H9 (cell line): ENCODE results near the gene SPRN. TPM values are rescaled to one million over a fixed set of nuclear protein-coding genes. Genes with fewer than 3 reads are reported as not detected.
A peak's percentile ranks its signal among the peaks of the same experiment; 100 is the strongest.

Experiments
- DNase-seq: peaks from one replicate; pipeline ENCODE4 v3.0.0-alpha.2; 2017
- H2AFZ ChIP-seq: one replicate; pipeline ENCODE4 v1.6.1; 2013; ENCODE audit warnings: mild to moderate bottlenecking, low read length, control low read depth, moderate library complexity
- H2AK5ac ChIP-seq: 2 replicates; pipeline ENCODE4 v1.6.1; 2013; ENCODE audit warnings: low read length, control low read depth, mixed read lengths; ENCODE audit not compliant: insufficient read length
- H2BK120ac ChIP-seq: one replicate; pipeline ENCODE4 v1.6.1; 2013; ENCODE audit warnings: low read depth, mild to moderate bottlenecking, low read length, control low read depth, inconsistent platforms; ENCODE audit not compliant: poor library complexity, severe bottlenecking
- H2BK12ac ChIP-seq: 2 replicates; pipeline ENCODE4 v1.6.1; 2013; ENCODE audit warnings: low read length, control low read depth, mixed read lengths, low read depth; ENCODE audit not compliant: insufficient read length
- H2BK15ac ChIP-seq: 2 replicates; pipeline ENCODE4 v1.6.1; 2013; ENCODE audit warnings: low read depth, low read length, control low read depth
- H2BK20ac ChIP-seq: one replicate; pipeline ENCODE4 v1.6.1; 2013; ENCODE audit warnings: low read depth, mild to moderate bottlenecking, low read length, control low read depth, inconsistent platforms; ENCODE audit not compliant: poor library complexity, severe bottlenecking
- H2BK5ac ChIP-seq: 2 replicates; pipeline ENCODE4 v1.6.1; 2013; ENCODE audit warnings: low read length, control low read depth, mixed read lengths; ENCODE audit not compliant: insufficient read length
- H3K14ac ChIP-seq: 2 replicates; pipeline ENCODE4 v1.6.1; 2013; ENCODE audit warnings: low read length, control low read depth; ENCODE audit not compliant: insufficient read depth
- H3K18ac ChIP-seq: 2 replicates; pipeline ENCODE4 v1.6.1; 2013; ENCODE audit warnings: low read depth, mild to moderate bottlenecking, mixed read lengths, low read length, control low read depth; ENCODE audit not compliant: insufficient read length
- H3K23ac ChIP-seq: 2 replicates; pipeline ENCODE4 v1.6.1; 2013; ENCODE audit warnings: low read length, control low read depth, mixed read lengths, low read depth; ENCODE audit not compliant: insufficient read length
- H3K23me2 ChIP-seq: 2 replicates; pipeline ENCODE4 v1.6.1; 2013; ENCODE audit warnings: low read depth, mild to moderate bottlenecking, mixed read lengths, low read length, control low read depth; ENCODE audit not compliant: insufficient read length, poor library complexity, severe bottlenecking
- H3K27ac ChIP-seq: 2 replicates; pipeline ENCODE4 v1.5.1; 2013; ENCODE audit warnings: low read length, control low read depth, mixed read lengths, low read depth; ENCODE audit not compliant: insufficient read length
- H3K27me3 ChIP-seq: 2 replicates; pipeline ENCODE4 v1.6.1; 2013; ENCODE audit warnings: low read length, control low read depth, inconsistent platforms; ENCODE audit not compliant: insufficient read depth
- H3K4ac ChIP-seq: 2 replicates; pipeline ENCODE4 v1.6.1; 2013; ENCODE audit warnings: low read depth, mild to moderate bottlenecking, control low read depth, inconsistent platforms, low read length, moderate library complexity
- H3K4me1 ChIP-seq: 2 replicates; pipeline ENCODE4 v1.6.1; 2013; ENCODE audit warnings: low read length, control low read depth, inconsistent platforms; ENCODE audit not compliant: insufficient read depth
- H3K4me2 ChIP-seq: 2 replicates; pipeline ENCODE4 v1.6.1; 2013; ENCODE audit warnings: low read length, control low read depth, mixed read lengths; ENCODE audit not compliant: insufficient read length, insufficient read depth
- H3K56ac ChIP-seq: 2 replicates; pipeline ENCODE4 v1.6.1; 2013; ENCODE audit warnings: low read depth, mild to moderate bottlenecking, mixed read lengths, low read length, control low read depth; ENCODE audit not compliant: insufficient read length
- H3K79me1 ChIP-seq: 2 replicates; pipeline ENCODE4 v1.6.1; 2013; ENCODE audit warnings: low read depth, mild to moderate bottlenecking, moderate library complexity, low read length, control low read depth, inconsistent platforms; ENCODE audit not compliant: insufficient read depth, poor library complexity, severe bottlenecking
- H3K79me2 ChIP-seq: 2 replicates; pipeline ENCODE4 v1.6.1; 2013; ENCODE audit warnings: low read length, control low read depth, inconsistent platforms; ENCODE audit not compliant: insufficient read depth
- H3K9ac ChIP-seq: 2 replicates; pipeline ENCODE4 v1.6.1; 2013; ENCODE audit warnings: low read length, control low read depth, mixed read lengths; ENCODE audit not compliant: insufficient read length; ENCODE audit errors: extremely low read depth
- H3K9me3 ChIP-seq: one replicate; pipeline ENCODE4 v1.6.1; 2013; ENCODE audit warnings: low read depth, low read length, inconsistent platforms; ENCODE audit not compliant: control insufficient read depth
- H3T11ph ChIP-seq: one replicate; pipeline ENCODE4 v1.6.1; 2013; ENCODE audit warnings: mild to moderate bottlenecking, low read length, control low read depth, inconsistent platforms
- H4K20me1 ChIP-seq: one replicate; pipeline ENCODE4 v1.6.1; 2013; ENCODE audit not compliant: control insufficient read depth, insufficient read length, insufficient read depth
- H4K5ac ChIP-seq: 2 replicates; pipeline ENCODE4 v1.6.1; 2013; ENCODE audit warnings: low read depth, mild to moderate bottlenecking, mixed read lengths, low read length, control low read depth; ENCODE audit not compliant: insufficient read length
- H4K8ac ChIP-seq: replicated peaks from 2 replicates; pipeline ENCODE4 v1.6.1; 2013; ENCODE audit warnings: low read length, control low read depth, mixed read lengths, low read depth; ENCODE audit not compliant: insufficient read length
- H4K91ac ChIP-seq: 2 replicates; pipeline ENCODE4 v1.6.1; 2013; ENCODE audit warnings: low read depth, mild to moderate bottlenecking, moderate library complexity, mixed read lengths, low read length, control low read depth; ENCODE audit not compliant: insufficient read length
- H3K27ac Mint-ChIP-seq, 3 experiments: 2 replicates in 2 of 3; 3 replicates in 1 of 3; pipeline ENCODE4 v1.8.0; 2020 to 2021; ENCODE audit warnings: mixed read lengths in 3 of 3, mild to moderate bottlenecking in 1 of 3, moderate library complexity in 1 of 3
- H3K27me3 Mint-ChIP-seq: 2 replicates; pipeline ENCODE4 v1.8.0; 2021; ENCODE audit warnings: low read depth, mild to moderate bottlenecking, moderate library complexity, mixed read lengths
- H3K36me3 Mint-ChIP-seq, 3 experiments: 2 replicates in 2 of 3; 3 replicates in 1 of 3; pipeline ENCODE4 v1.8.0; 2020 to 2021; ENCODE audit warnings: low read depth in 3 of 3, mixed read lengths in 3 of 3; ENCODE audit not compliant: insufficient read depth in 1 of 3
- H3K4me1 Mint-ChIP-seq, 2 experiments: 2 replicates each; pipeline ENCODE4 v1.8.0; 2020; ENCODE audit warnings: mixed read lengths in 2 of 2
- H3K4me3 Mint-ChIP-seq, 2 experiments: 2 replicates in 1 of 2; 3 replicates in 1 of 2; pipeline ENCODE4 v1.8.0; 2020 to 2021; ENCODE audit warnings: mild to moderate bottlenecking in 2 of 2, mixed read lengths in 2 of 2, moderate library complexity in 1 of 2
- H3K9me3 Mint-ChIP-seq, 2 experiments: 2 replicates in 1 of 2; 3 replicates in 1 of 2; pipeline ENCODE4 v1.8.0; 2020; ENCODE audit warnings: mild to moderate bottlenecking in 2 of 2, mixed read lengths in 2 of 2, moderate library complexity in 1 of 2
- WGBS: extraction: QIAGEN DNeasy Blood & Tissue Kit; methylation state at CpG from one replicate; pipeline ENCODE4 v1.1.7; 2013; ENCODE audit warnings: missing lambda C conversion rate, low lambda C conversion rate, mixed read lengths; ENCODE audit not compliant: insufficient read length; ENCODE audit errors: extremely low coverage; 5-methylcytosine and 5-hydroxymethylcytosine counted together
- microRNA-seq: library from miRNA; unstranded; fragments of <30 nt; microRNA quantifications from one replicate; pipeline ENCODE4, GENCODE V29; 2020; ENCODE audit warnings: borderline microRNAs expressed
- total RNA-seq: library from RNA; stranded (reverse); gene quantifications from 2 replicates; pipeline ENCODE4 v1.2.1, GENCODE V29; 2021
- TF ChIP-seq, protein P1 (sequence below): fragments of 200-600 bp; sonication (generic); conservative IDR thresholded peaks from 3 replicates; pipeline ENCODE4 v1.8.0; 2021; ENCODE audit warnings: antibody characterized with exemption, mild to moderate bottlenecking

The SPRN gene
- total RNA-seq, 1 experiment from 2014 or later = 0.42 TPM

- Histone ChIP-seq H3K18ac (no peak overlapping the region), H2BK20ac (no peak overlapping the region), H4K8ac (no peak overlapping the region), H2BK120ac (no peak overlapping the region), H2BK5ac (no peak overlapping the region), H3K14ac (no peak overlapping the region), H3K79me1 (no peaks in the 10 kb centered on the region), H3K23ac (no peak overlapping the region), H3K23me2 (no peaks in the 10 kb centered on the region), H3K9ac (no peak overlapping the region), H3K4me2 (no peak overlapping the region), H3K79me2 (no peaks in the 10 kb centered on the region), H3T11ph (no peak overlapping the region), H2AK5ac (no peak overlapping the region), H3K4ac (no peak overlapping the region), H4K20me1 (no peaks in the 10 kb centered on the region), H3K9me3 (no peaks in the 10 kb centered on the region), H2AFZ (no peak overlapping the region), H2BK15ac (no peak overlapping the region), H3K27me3 (peaks cover 11% of the 10 kb centered on the region), H2BK12ac (no peak overlapping the region), H3K4me1 (no peaks in the 10 kb centered on the region), H4K5ac (no peak overlapping the region), H4K91ac (no peak overlapping the region), H3K27ac (no peak overlapping the region), H3K56ac (no peak overlapping the region)
- Mint-ChIP-seq H3K27me3 (peaks cover 38% of the 10 kb centered on the region), H3K4me3 (peak overlapping the region; percentile 64 to 77), H3K27ac (no peak overlapping the region), H3K4me1 (peaks cover 2 to 7% of the 10 kb centered on the region in 2 experiments; a peak in 3 of 4 replicates), H3K9me3 (peaks cover 0 to 2% of the 10 kb centered on the region in 2 experiments; a peak in 2 of 5 replicates), H3K36me3 (peaks cover 15 to 36% (median 35%) of the 10 kb centered on the region in 3 experiments; a peak in 6 of 7 replicates)
- no CpG with 5 or more reads among the region's 20 CpGs for WGBS
- DNase-seq = no peak
- TF ChIP-seq, protein P1, sequence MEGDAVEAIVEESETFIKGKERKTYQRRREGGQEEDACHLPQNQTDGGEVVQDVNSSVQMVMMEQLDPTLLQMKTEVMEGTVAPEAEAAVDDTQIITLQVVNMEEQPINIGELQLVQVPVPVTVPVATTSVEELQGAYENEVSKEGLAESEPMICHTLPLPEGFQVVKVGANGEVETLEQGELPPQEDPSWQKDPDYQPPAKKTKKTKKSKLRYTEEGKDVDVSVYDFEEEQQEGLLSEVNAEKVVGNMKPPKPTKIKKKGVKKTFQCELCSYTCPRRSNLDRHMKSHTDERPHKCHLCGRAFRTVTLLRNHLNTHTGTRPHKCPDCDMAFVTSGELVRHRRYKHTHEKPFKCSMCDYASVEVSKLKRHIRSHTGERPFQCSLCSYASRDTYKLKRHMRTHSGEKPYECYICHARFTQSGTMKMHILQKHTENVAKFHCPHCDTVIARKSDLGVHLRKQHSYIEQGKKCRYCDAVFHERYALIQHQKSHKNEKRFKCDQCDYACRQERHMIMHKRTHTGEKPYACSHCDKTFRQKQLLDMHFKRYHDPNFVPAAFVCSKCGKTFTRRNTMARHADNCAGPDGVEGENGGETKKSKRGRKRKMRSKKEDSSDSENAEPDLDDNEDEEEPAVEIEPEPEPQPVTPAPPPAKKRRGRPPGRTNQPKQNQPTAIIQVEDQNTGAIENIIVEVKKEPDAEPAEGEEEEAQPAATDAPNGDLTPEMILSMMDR = no peak
Observed at GRCh38 chr10:133372507-133372906, 51.9 kb downstream of the SPRN start.

Small RNA genes lying within 50 kb of the gene (microRNA-seq; reads per million reads assigned to microRNA genes)
- 1.2 reads per million, percentile 3 among the genes with 10 or more reads in this experiment for gene MIR3944

Other genes with a start within 250 kb of the SPRN start
- gene UTF1, start 194.4 kb downstream of the SPRN start, total RNA-seq = 31.5 and 38.6 TPM in 2 replicates
- 10.9 and 11.1 TPM in 2 replicates for gene VENTX, start 186.8 kb downstream of the SPRN start, total RNA-seq
- 4.5 and 5.4 TPM in 2 replicates for gene ADAM8, start 147.8 kb downstream of the SPRN start, total RNA-seq
- 52.4 and 53.5 TPM in 2 replicates for gene TUBGCP2, start 115.8 kb downstream of the SPRN start, total RNA-seq
- gene ZNF511, start 115.7 kb downstream of the SPRN start, total RNA-seq = 83.6 and 89.4 TPM in 2 replicates
- gene CALY, start 87.7 kb downstream of the SPRN start, total RNA-seq = 1.9 and 2.9 TPM in 2 replicates
- 0.81 and 1.2 TPM in 2 replicates for gene PRAP1, start 77.3 kb downstream of the SPRN start, total RNA-seq
- 39.6 and 41.8 TPM in 2 replicates for gene FUOM, start 66.6 kb downstream of the SPRN start, total RNA-seq
- gene ECHS1, start 51.3 kb downstream of the SPRN start, total RNA-seq = 94.1 and 100 TPM in 2 replicates
- gene PAOX, start 45.4 kb downstream of the SPRN start, total RNA-seq = 5.3 and 5.6 TPM in 2 replicates
- gene MTG1, start 30.5 kb downstream of the SPRN start, total RNA-seq = 61.4 and 65.3 TPM in 2 replicates
- 0.39 and 0.50 TPM in 2 replicates for gene SCART1, start 29.3 kb upstream of the SPRN start, total RNA-seq
- 0.13 and 0.31 TPM in 2 replicates for gene CYP2E1, start 102.7 kb upstream of the SPRN start, total RNA-seq
- gene SYCE1, start 141.0 kb upstream of the SPRN start, total RNA-seq = not detected in 2 replicates
- not detected in 2 replicates for gene FRG2B, start 202.2 kb upstream of the SPRN start, total RNA-seq